ENCODE results near the gene CNKSR1.
A peak's percentile ranks its signal among the peaks of the same experiment; 100 is the strongest.

Gene CNKSR1

GRCh38 chr1:26177182-26177684 is at the start of gene CNKSR1:
Gene CNKSR1, plus strand, starts transcription at chr1:26177491. Its CDS starts 57 bp downstream, at chr1:26177548.
- DNase-seq = peak; percentile 96

GRCh38 chr1:26129778-26130177 is 47.5 kb upstream of the CNKSR1 start:
- no peak for DNase-seq

GRCh38 chr1:26130695-26131094 is 46.6 kb upstream of the CNKSR1 start:
- DNase-seq = no peak

DNA sequence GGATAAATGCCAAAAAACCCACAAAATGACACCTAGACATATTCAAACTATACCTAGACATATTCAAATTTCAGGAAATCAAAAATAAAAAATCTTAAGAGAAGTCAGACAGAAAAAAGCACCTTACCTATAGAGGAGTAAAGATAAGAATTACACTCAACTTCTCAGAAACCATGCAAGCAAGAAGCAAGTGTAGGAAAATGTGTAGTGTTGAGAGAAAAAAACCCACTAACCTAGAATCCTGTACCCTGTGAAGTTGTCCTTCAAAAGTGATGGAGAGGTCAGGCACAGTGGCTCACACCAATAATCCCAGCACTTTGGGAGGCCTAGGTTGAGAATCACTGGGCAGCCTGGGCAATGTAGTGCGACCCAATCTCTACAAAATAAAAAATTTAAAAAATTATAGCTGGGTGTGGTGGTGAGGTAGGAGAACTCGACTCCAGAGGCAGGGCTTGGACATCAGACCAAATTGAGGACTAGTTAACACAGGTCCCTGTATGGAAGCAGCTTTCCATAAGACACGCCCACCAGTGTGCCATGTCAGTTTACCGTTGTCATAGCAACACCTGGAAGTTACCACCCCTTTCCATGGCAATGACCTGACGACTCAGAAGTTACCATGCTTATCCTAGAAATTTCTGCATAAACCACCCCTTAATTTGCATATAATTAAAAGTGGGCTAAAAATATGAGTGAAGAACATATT is 45.0 kb upstream of the CNKSR1 start:
- no peak for DNase-seq

- no peak for DNase-seq
These were observed 44.5 kb upstream of the CNKSR1 start for GRCh38 chr1:26132834-26133167.

DNA sequence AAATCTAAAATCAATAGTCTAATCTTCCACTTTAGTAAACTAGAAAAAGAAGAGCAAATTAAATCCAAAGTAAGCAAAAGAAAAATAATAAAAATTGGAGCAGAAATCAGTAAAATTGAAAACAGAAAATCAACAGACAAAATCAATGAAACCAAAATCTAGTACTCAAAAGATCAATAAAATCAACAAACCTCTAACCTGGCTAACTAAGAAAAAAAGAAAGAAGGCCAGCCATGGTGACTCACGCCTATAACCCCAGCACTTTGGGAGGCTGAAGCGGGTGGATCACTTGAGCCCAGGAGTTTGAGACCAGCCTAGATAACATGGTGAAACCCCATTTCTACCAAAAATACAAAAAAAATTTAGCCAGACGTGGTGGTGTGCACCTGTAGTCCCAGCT is 42.8 kb upstream of the CNKSR1 start:
- DNase-seq = no peak

- DNase-seq = no peak
These were observed 38.2 kb upstream of the CNKSR1 start for GRCh38 chr1:26138974-26139558.

DNA sequence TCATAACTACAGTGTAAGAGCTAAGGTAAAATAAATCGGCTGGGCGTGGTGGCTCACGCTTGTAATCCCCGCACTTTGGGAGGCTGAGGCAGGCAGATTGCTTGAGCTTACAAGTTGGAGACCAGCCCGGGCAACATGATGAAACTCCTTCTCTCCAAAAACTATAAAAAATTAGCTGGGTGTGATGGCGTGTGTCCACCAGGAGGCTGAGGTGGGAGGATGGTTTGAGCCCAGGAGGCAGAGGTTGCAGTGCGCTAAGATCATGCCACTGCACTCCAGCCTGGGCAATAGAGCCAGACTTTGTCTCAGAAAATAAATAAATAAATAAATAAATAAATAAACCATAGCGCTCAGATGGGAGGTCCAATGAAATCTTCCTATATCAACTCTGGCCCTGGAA is 35.1 kb upstream of the CNKSR1 start:
- peak; percentile 30 for DNase-seq

- DNase-seq = peak; percentile 91
These were observed 32.0 kb upstream of the CNKSR1 start for GRCh38 chr1:26145041-26145959.

- peak; percentile 35 for DNase-seq
These were observed 31.4 kb upstream of the CNKSR1 start for GRCh38 chr1:26145960-26146294.

- DNase-seq = no peak
These were observed 28.4 kb upstream of the CNKSR1 start for GRCh38 chr1:26148887-26149286.

DNA sequence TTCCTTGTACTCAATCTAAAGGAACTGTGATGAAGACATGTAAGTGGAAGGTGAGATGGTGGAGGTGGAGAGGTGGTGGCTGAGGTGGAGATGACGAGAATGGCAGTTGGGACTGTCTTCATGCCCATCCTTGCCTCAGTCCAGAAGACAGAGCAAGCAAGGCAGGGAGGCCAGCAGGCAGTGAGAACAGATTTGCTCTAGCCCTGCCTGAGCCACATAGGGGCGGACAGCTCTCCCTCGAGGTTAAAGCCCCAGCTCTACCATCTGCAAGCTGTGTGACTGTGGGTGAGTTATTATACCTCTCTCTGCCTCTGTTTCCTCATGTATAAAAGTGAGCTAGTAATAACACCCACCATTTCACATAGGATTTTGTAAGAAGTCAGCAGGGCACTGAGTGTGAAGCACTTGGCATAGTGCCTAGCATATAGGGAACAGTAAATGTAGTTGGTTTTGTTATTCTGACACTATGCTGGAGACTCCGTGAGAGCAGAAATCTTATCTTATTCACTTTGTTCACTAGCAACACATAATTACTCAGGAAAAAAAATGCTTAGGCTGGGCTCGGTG is 23.2 kb upstream of the CNKSR1 start:
- no peak for DNase-seq

DNA sequence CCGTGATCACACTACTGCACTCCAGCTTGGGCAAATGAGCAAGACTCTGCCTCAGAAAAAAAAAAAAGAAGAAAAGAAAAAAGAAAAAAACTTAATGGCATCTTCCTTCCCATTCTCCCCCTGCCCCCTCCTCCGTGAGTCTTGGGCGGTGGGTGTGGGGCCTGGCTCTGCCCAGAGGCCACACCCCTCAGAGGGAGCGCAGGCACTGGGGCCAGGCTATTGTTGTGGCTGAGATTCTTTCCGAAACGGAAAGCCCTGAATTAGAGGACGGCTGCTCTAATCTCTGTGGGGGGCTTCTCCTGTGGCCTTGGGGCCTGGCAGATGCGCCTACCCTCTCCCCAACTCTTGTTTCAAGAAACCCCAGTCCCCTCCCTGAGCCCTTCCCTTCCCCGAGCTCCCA is 22.5 kb upstream of the CNKSR1 start:
- DNase-seq = no peak

DNA sequence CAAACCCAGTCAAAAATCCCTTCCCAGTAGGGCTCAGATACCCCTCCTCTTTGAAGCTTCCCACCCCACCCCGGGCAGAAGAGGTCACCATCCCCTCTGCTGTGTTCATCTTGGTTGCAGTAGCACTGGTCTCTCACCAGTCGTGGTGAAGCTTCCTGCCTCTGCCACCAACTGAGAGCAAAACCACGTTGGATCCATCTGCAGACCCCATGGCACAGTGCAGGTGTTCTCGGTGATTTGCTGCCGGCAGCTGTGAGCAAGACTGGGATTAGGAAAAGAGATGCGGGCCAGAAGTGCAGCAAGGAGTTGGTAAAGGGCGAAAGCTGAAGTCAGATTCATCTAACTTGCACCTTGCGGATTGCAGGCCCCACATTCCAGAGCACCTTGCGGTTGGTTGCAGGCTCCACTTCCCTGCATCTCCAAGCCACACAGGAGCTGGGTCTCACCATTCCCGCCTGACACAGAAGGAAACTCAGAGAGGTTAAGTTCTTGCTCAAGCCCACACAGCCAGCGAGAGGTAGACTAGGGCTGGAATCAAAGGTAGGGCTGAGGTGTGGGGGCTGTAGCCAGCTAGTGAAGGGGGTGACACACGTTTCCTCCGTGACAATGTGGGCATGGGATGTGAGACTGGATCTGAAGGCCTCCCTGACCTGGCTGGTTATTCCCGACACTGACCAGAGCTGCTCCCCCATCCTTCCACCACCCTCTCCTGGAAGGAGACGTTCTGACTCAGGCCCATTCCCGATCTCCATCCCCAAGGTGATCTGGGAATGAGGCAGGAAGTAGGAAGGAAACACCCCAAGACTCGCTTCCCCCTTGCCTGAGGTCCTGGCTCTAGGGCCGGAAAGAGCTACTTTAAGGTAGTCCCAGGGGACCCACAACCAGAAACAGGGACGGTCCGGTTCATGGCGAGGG is 21.7 kb upstream of the CNKSR1 start:
- no peak for DNase-seq

DNA sequence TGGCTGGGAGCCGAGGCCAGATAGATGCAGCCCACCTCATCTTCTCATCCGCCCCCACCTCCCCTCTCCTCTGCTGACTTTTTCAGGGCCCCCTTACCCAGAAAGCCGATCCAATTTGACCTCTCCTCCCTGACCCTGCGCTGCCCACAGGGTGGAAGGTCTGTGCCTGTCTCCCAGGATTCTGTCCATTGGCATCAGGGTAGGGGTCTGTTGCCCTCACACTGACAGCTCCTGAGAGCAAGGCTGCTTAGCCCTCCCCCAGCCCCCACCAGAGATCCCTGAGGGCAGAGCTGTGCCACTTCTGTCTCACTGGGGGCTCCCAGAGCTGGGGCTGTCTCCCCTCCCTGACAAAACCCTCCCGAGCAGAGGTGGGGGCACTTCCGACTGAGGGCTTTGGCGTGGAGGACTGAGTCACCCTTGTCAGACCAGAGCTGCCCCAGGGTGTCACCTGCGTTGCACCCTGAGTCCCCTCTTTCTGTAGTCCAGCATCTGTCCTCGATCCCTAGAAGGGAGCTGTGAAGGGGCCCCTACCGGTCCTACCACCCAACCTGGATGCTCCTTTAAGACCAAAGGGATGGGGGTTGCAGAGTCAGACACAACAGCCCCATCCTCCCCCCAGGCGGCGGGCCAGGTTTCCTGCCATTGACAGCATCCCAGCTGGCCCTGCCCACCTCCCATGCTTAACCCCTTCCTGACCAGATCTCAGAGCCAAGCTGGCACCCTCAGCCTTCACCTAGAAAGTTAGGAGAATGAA is 20.8 kb upstream of the CNKSR1 start:
- DNase-seq = peak; percentile 83

DNA sequence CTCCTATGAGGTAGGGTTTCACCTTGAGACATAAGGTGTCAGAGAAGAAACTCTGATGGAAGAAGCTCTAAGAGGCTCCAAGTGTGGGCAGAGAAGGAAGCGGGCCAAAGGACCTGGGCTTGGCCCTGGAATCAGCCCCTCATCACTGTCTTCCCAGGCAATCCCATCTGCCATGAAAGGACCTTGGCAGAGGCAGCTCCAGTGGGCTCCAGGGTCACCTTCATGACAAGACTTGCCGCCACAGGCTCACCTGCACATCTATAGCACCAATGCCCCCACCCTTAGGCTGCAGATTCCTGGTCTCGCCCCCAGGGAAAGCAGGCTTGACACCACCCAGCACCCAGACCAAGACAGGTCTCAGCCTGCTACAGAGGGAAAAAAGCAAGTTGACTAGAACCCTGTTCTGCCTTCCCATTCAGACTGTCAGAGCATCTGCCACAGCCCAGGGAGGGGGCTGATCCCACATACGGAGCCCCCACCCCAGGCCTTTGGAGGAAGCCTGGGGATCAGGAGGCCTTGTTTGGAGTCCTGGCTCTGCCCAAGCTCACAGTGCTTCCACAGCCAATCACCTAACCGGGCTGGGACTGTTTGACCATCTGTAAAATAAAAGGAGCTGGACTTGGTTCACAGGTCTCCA is 18.9 kb upstream of the CNKSR1 start:
- no peak for DNase-seq

GRCh38 chr1:26158908-26159742 is 18.2 kb upstream of the CNKSR1 start, which contains the start of gene FAM110D:
Gene FAM110D, plus strand, starts transcription at chr1:26159079. Its CDS starts 2,213 bp downstream, at chr1:26161292.
- no peak for DNase-seq

- DNase-seq = no peak
These were observed 17.6 kb upstream of the CNKSR1 start for GRCh38 chr1:26159743-26160039.

DNA sequence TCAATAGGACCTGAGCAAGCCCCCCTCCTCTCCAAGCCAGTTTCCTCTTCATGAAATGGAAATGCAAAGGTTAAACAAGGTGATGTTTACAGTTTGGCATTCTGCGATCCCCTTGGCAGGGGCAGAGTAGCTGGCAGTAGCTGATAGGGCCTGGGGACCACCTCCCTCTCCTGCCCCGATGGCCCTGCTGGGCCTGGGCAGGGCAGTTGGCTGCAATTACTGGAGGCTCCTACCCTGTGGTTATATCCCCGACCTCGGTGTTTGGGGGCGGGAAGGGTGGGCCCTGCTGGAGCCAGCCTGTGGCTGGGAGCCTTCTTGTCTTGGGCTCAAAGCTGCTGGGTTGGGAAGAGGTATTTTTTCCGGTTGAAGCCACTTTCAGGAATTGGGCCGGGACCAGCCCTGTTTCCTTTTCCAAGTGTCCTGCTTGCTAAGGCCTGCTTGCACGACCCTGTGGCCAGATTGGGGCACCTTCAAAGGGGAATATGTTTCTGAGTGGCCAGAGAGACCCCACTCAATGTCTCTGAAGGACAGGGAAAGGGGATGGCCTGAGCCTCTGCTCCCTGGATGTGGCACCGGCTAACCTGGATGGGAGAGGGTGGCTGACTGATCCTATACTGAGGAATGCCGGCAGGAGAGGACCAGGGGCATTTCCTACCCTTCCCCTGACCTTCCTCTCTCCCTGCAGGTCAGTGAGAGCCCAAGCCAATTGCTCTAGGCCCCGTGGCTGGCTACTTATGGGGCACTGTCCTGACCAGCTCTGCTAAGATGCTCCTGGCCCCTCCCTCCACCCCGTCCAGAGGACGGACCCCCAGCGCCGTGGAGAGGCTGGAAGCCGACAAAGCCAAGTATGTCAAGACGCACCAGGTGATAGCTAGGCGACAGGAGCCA is 16.5 kb upstream of the CNKSR1 start:
- no peak for DNase-seq

Measured in islet precursor cell (in vitro differentiated cells).